ENCODE results near the gene SLC26A2. TPM values are rescaled to one million over a fixed set of nuclear protein-coding genes. Genes with fewer than 3 reads are reported as not detected.

Gene SLC26A2
- total RNA-seq, 2 experiments from 2014 or later: 6.2 to 8.4 TPM

DNA sequence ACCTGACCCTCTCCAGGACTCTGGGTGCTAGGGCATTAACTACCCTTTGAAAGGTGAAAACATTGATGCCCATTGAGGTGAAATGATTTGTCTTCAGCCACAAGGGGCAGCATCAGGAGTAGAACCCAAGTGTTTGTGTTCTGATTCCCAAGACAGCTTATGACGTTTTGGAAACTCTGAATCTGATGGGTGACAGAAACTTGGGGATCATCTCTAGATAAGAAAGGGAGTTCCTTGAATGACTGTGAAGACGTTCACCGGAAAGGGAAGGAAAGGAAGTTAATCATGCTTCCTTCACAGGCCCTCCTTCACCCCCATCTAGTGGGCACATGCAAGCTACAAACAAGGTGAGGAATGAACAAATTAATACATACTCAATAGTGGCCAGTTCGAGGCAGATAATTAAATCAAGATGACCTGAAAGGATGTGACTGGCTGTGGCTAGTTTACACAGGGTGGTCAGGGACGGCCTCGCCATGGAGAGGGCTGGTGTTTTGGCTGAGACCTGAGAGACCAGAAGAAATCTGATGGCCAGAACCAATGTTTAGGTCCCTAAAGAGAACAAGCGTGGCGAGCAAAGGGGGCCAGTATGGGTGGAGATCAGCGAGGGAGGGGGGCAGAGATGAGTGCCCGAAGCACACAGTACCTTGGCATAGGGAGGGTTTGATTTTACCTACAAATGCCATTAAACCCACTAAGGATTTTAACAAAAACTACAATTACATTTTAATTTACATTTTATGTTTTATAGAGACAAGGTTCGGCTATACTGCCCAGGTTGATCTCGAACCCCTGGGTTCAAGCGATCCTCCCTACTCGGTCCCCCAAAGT, 937 bp upstream of the SLC26A2 start:
- Mint-ChIP-seq H3K27ac (peak overlapping the region; percentile 94), H3K4me1 (peaks cover 33% of the 10 kb centered on the region), H3K27me3 (no peaks in the 10 kb centered on the region), H3K36me3 (peaks cover 2% of the 10 kb centered on the region), H3K4me3 (peak overlapping the region; percentile 85), H3K9me3 (ENCODE audit: low read depth) (no peaks in the 10 kb centered on the region)
- ATAC-seq: peak; percentile 4
- DNase-seq: peak; percentile 59
- CTCF ChIA-PET: interaction anchor here (0.6 to 5.7 kb wide), 29 partner anchors 9 to 323 kb away, joined by 3 to 98 read pairs (median 4); partner anchors contain the start of genes HMGXB3, PPARGC1B and TIGD6

DNA sequence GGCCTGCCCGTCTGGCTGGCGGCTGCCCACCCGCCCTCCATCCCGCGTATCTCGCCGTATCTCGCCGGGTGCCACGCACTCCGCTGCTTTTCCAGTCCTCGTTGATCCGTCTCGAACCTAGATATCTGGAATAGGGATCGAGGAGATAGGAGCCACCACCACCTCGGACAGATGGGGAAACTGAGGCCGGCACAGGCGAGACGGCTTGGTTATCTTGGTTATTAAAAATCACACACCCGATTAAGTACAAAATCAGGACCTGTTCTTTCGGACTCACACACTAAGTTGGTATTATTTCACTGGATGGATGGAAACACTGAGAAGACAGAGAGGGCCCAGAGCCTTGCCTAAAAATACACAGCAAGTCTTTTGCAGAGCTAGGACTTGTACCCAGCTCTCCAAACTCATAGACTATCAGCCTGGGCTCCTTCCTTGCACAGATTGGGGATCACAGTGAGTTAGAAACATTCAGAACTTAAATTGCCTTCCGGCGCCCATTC, 678 bp downstream of the SLC26A2 start:
- H3K9me3 Mint-ChIP-seq (ENCODE audit: low read depth): no peaks in the 10 kb centered on the region
- H3K27ac Mint-ChIP-seq: peak overlapping the region; percentile 21
- DNase-seq: no peak
- CTCF ChIA-PET: interaction anchor here (0.7 to 5.7 kb wide), 16 partner anchors 13 to 339 kb away, joined by 3 to 98 read pairs (median 4); partner anchors contain the start of genes HMGXB3 and TIGD6
- peak overlapping the region; percentile 85 for H3K4me3 Mint-ChIP-seq
- H3K4me1 Mint-ChIP-seq: peaks cover 31% of the 10 kb centered on the region
- H3K27me3 Mint-ChIP-seq: no peaks in the 10 kb centered on the region
- ATAC-seq: no peak
- H3K36me3 Mint-ChIP-seq: peaks cover 2% of the 10 kb centered on the region

DNA sequence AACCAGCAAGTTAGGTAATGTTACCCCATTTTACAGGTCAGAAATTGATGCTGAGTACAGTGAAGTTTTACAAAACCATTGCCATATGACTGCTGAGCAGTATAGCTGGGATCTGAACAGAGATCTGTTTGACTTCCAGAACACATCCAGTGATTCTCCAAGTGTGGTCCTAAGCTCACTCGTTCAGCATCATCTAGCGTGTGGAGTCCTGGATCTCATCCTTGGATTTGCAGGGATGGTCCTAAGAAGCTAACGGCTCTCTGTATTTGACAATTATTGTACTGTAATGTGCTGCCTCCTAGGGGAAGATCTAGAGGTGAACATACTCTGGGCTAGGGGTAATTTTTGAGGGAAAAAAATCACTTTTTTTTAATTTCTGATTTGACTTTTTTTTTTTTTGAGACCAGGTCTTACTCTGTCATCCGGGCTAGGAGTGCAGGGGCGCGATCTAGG, 1.4 kb downstream of the SLC26A2 start:
- H3K4me1 Mint-ChIP-seq: peaks cover 31% of the 10 kb centered on the region
- ATAC-seq: no peak
- DNase-seq: no peak
- CTCF ChIA-PET: interaction anchor here (0.7 to 5.7 kb wide), 22 partner anchors 10 to 344 kb away, joined by 3 to 98 read pairs (median 4); partner anchors contain the start of genes HMGXB3 and TIGD6
- H3K36me3 Mint-ChIP-seq: peaks cover 2% of the 10 kb centered on the region
- H3K27ac Mint-ChIP-seq: no peak overlapping the region
- H3K4me3 Mint-ChIP-seq: peak overlapping the region; percentile 85
- H3K27me3 Mint-ChIP-seq: no peaks in the 10 kb centered on the region
- H3K9me3 Mint-ChIP-seq (ENCODE audit: low read depth): no peaks in the 10 kb centered on the region

DNA sequence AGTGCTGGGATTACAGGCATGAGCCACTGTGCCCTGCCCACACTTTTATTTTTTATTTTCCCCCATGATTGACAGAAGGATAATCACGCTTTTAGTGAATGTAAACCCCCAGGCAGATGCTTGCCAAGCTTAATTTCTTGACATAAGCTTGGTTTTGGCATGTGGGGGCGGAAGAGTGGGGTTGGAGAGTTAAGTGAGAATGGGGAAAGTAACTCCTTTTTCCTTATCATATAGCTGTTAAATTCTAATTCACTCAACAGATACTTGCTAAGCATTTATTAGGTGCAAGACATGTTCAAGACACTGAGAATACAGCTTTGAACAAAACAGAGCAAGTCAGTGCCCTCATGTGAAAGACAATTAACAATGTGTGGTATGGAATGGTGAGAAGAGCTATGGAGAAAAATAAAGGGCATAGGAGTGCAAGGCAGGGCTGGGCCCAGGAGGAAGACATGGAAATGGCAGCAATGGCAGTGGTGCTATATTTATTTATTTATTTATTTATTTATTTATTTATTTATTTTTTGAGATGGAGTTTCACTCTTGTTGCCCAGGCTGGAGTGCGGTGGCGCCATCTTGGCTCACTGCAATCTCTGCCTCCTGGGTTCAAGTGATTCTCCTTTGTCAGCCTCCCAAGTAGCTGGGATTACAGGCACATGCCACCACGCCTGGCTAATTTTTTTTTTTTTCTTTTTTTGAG, 2.2 kb downstream of the SLC26A2 start:
- CTCF ChIA-PET: interaction anchor here (0.7 to 5.7 kb wide), 17 partner anchors 9 to 344 kb away, joined by 3 to 98 read pairs (median 4); no protein-coding TSS in a partner anchor
- H3K36me3 Mint-ChIP-seq: peaks cover 2% of the 10 kb centered on the region
- H3K9me3 Mint-ChIP-seq (ENCODE audit: low read depth): no peaks in the 10 kb centered on the region
- H3K27ac Mint-ChIP-seq: no peak overlapping the region
- peaks cover 31% of the 10 kb centered on the region for H3K4me1 Mint-ChIP-seq
- H3K4me3 Mint-ChIP-seq: no peak overlapping the region
- ATAC-seq (no peak), DNase-seq (no peak)
- H3K27me3 Mint-ChIP-seq: no peaks in the 10 kb centered on the region

DNA sequence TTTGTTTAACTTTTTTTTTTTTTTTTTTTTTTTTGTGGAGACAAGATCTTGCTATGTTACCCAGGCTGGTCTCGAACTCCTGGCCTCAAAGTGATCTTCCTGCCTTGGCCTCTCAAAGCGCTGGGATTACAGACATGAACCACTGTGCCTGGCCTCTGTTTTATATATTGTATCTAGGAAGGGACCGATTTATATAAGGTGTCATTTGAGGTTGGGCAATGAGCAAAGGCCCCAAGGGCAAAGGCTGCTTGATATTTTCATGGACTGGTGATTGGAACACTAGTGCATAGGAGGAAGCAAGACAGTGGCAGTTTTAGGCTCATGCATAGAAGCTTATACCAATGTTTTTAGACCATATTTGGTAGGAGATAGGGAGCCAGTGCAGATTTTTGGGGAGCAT, 3.2 kb downstream of the SLC26A2 start:
- peaks cover 2% of the 10 kb centered on the region for H3K36me3 Mint-ChIP-seq
- ATAC-seq (no peak), DNase-seq (no peak)
- no peak overlapping the region for H3K4me3 Mint-ChIP-seq
- no peak overlapping the region for H3K27ac Mint-ChIP-seq
- H3K9me3 Mint-ChIP-seq (ENCODE audit: low read depth): no peaks in the 10 kb centered on the region
- CTCF ChIA-PET: interaction anchor here (1.0 to 5.7 kb wide), 4 partner anchors 14 to 136 kb away, joined by 4 to 98 read pairs (median 8); no protein-coding TSS in a partner anchor
- H3K27me3 Mint-ChIP-seq: no peaks in the 10 kb centered on the region
- peaks cover 31% of the 10 kb centered on the region for H3K4me1 Mint-ChIP-seq

DNA sequence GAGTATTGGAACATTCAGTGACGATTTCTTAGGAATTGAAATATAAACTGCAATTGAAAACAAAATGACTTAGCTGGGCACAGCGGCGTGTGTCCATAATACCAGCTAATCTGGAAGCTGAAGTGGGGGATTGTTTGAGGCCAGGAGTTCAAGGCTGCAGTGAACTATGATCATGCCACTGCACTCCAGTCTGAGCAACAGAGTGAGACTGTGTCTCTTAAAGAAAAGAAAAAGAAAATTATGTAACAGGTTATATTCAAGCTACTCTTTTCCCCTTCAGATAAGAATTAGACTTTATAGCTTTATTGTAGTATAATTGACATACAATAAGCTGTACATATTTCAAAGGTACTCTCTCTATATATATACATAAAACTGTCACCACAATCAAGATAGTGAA, 6.4 kb downstream of the SLC26A2 start:
- CTCF ChIA-PET: interaction anchor here (1.0 to 1.3 kb wide), 4 partner anchors 114 to 330 kb away, joined by 4 to 6 read pairs (median 4); no protein-coding TSS in a partner anchor
- DNase-seq (no peak), ATAC-seq (no peak)
- no peaks in the 10 kb centered on the region for H3K27me3 Mint-ChIP-seq
- no peak overlapping the region for H3K27ac Mint-ChIP-seq
- no peaks in the 10 kb centered on the region for H3K9me3 Mint-ChIP-seq (ENCODE audit: low read depth)
- H3K4me1 Mint-ChIP-seq: peaks cover 8% of the 10 kb centered on the region
- H3K36me3 Mint-ChIP-seq: peaks cover 3% of the 10 kb centered on the region
- no peak overlapping the region for H3K4me3 Mint-ChIP-seq

DNA sequence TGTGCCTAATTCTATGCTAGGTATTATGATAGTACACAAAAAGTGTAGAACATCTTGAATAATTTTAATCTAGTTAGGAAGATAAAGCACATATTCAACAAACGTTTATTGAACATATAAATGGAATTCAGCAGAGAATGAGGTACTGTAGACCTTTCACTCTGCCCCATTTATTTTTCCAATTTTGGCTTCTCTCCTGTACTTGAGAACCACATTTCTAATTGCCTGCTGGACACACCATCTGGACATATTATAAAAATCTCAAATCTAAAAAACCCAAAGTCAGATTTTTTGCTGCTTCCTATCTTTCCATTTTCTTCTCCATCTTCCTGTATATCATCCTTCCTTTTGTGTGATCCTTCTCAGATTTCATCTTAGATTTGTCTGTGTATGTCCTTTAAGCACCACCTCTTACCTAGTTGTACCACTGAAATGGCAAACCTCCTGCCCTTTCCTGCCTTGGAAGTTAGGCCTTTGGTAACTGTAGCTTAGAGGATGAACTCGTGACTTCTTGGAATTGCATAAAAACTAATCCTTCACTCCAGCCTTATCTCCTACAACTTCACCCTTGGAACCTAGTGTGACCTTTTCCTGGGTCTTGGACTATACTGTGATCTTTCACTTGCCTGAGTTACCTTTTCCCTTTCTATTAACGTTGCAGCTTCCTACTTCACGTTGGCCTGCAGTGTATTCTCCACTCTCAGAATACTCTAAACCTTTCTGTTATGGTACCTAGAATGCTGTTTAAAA, 8.8 kb downstream of the SLC26A2 start:
- Mint-ChIP-seq H3K27ac (no peak overlapping the region), H3K4me3 (no peak overlapping the region), H3K9me3 (ENCODE audit: low read depth) (no peaks in the 10 kb centered on the region), H3K4me1 (peaks cover 4% of the 10 kb centered on the region), H3K36me3 (peaks cover 2% of the 10 kb centered on the region), H3K27me3 (no peaks in the 10 kb centered on the region)
- CTCF ChIA-PET: interaction anchor here (0.6 to 1.3 kb wide), 4 partner anchors 12 to 136 kb away, joined by 3 to 8 read pairs (median 4); no protein-coding TSS in a partner anchor
- no peak for DNase-seq
- ATAC-seq: no peak

DNA sequence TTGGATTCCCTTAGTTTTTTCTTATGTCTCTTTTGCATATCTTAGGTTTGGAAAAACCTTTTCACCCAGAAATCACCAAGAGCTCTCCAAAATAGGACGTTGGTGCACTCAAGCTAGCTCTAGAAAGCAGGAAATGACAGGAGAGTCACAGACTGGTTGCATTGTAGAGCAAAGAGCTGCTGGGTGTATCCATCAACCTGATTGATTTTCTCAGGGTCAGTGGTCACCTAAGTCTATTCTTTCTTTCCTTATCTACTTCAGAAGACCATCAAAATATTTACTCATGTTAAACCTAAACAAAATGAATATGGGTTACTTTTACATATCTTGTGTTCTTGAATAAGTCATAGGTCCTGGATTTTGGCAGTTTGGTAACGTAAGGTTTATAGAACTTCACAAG, 14.9 kb downstream of the SLC26A2 start:
- no peak overlapping the region for H3K4me3 Mint-ChIP-seq
- no peaks in the 10 kb centered on the region for H3K27me3 Mint-ChIP-seq
- CTCF ChIA-PET: interaction anchor here (1.4 to 1.9 kb wide), 4 partner anchors 13 to 17 kb away, joined by 3 to 5 read pairs (median 4); no protein-coding TSS in a partner anchor
- H3K27ac Mint-ChIP-seq: no peak overlapping the region
- DNase-seq: no peak
- H3K9me3 Mint-ChIP-seq (ENCODE audit: low read depth): no peaks in the 10 kb centered on the region
- peaks cover 12% of the 10 kb centered on the region for H3K36me3 Mint-ChIP-seq
- H3K4me1 Mint-ChIP-seq: peaks cover 2% of the 10 kb centered on the region
- no peak for ATAC-seq

DNA sequence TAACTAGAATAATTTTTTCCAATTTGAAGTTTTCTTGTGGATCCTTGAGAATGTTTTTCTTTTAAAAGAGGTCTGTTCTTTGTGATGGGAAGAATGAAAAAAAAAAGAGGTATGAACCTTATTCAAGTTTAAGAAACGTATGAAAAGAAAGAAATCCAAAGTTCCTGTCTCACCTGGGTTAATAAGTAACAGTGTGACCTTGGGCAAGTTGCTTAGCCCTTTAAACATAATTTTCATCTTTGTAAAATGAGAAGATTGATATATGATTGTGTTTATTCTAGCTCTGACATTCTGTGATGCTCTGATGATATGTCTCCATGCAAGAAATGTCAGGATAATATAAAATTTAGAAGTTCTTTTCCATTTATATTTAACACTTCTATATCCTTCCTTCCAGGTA, 19.3 kb downstream of the SLC26A2 start:
- Mint-ChIP-seq H3K9me3 (ENCODE audit: low read depth) (no peaks in the 10 kb centered on the region), H3K27me3 (no peaks in the 10 kb centered on the region), H3K27ac (no peak overlapping the region), H3K4me3 (no peak overlapping the region), H3K36me3 (peaks cover 13% of the 10 kb centered on the region), H3K4me1 (no peaks in the 10 kb centered on the region)
- DNase-seq (no peak), ATAC-seq (no peak)
- CTCF ChIA-PET: no interaction called here

DNA sequence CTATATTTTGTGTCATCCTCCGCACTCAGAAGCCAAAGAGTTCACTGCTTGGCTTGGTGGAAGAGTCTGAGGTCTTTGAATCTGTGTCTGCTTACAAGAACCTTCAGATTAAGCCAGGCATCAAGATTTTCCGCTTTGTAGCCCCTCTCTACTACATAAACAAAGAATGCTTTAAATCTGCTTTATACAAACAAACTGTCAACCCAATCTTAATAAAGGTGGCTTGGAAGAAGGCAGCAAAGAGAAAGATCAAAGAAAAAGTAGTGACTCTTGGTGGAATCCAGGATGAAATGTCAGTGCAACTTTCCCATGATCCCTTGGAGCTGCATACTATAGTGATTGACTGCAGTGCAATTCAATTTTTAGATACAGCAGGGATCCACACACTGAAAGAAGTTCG, 20.6 kb downstream of the SLC26A2 start:
- H3K36me3 Mint-ChIP-seq: peaks cover 13% of the 10 kb centered on the region
- ATAC-seq: no peak
- CTCF ChIA-PET: interaction anchor here (1.4 to 2.0 kb wide), 2 partner anchors 9 to 51 kb away, joined by 4 to 15 read pairs; no protein-coding TSS in a partner anchor
- no peak for DNase-seq
- no peaks in the 10 kb centered on the region for H3K27me3 Mint-ChIP-seq
- no peak overlapping the region for H3K4me3 Mint-ChIP-seq
- no peaks in the 10 kb centered on the region for H3K9me3 Mint-ChIP-seq (ENCODE audit: low read depth)
- H3K27ac Mint-ChIP-seq: no peak overlapping the region
- H3K4me1 Mint-ChIP-seq: no peaks in the 10 kb centered on the region

DNA sequence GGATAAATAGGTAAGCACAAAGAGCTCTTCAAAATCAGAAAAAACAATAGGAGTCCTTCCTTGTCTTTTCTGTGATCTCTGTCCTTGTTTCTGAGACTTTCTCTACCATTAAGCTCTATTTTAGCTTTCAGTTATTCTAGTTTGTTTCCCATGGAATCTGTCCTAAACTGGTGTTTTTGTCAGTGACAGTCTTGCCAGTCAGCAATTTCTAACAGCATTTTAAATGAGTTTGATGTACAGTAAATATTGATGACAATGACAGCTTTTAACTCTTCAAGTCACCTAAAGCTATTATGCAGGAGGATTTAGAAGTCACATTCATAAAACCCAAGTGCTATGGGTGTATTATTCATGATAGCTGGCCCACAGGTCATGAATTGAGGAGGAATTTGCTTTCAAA, 21.9 kb downstream of the SLC26A2 start:
- Mint-ChIP-seq H3K4me1 (no peaks in the 10 kb centered on the region), H3K27me3 (no peaks in the 10 kb centered on the region), H3K9me3 (ENCODE audit: low read depth) (no peaks in the 10 kb centered on the region), H3K27ac (no peak overlapping the region), H3K36me3 (peaks cover 11% of the 10 kb centered on the region), H3K4me3 (no peak overlapping the region)
- DNase-seq: no peak
- no peak for ATAC-seq
- CTCF ChIA-PET: interaction anchor here (0.7 to 2.0 kb wide), 6 partner anchors 8 to 151 kb away, joined by 3 to 15 read pairs (median 4); no protein-coding TSS in a partner anchor

DNA sequence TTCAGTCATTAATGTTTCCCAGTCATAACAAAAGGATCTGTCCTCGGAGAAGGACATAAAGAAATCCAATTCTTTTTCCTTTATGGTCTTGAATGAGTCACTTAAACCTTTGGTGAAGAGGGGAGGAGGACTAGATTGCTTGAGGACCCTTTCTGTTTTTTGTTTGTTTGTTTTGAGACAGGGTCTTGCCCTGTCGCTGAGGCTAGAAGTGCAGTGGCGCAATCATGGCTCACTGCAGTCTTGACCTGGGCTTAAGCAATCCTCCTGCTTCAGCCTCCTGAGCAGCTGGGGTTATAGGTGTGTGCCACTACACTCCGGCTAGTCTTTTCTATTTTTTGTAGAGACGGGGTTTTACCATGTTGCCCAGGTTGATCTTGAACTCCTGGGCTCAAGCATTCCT, 27.6 kb downstream of the SLC26A2 start:
- no peaks in the 10 kb centered on the region for H3K4me1 Mint-ChIP-seq
- no peaks in the 10 kb centered on the region for H3K9me3 Mint-ChIP-seq (ENCODE audit: low read depth)
- no peaks in the 10 kb centered on the region for H3K36me3 Mint-ChIP-seq
- no peak overlapping the region for H3K27ac Mint-ChIP-seq
- DNase-seq: no peak
- CTCF ChIA-PET: no interaction called here
- no peak overlapping the region for H3K4me3 Mint-ChIP-seq
- no peak for ATAC-seq
- H3K27me3 Mint-ChIP-seq: no peaks in the 10 kb centered on the region

Measured in activated CD8-positive, alpha-beta memory T cell treated with anti-CD3 and anti-CD28 coated beads, Interleukin-2, amount 10 ng/mL, durations not matched to agents 7 days and 5 days (primary cell).